GM19372 (cell line): ENCODE measurements around the gene ALOX5.

Experiments used
- ATAC-seq: cut with Tn5 transposase; IDR thresholded peaks from one replicate; pipeline ENCODE4 v1.9.1; 2021; ENCODE audit warnings: mild to moderate bottlenecking, low read depth, moderate library complexity; ENCODE audit not compliant: unreplicated experiment

The ALOX5 gene

DNA sequence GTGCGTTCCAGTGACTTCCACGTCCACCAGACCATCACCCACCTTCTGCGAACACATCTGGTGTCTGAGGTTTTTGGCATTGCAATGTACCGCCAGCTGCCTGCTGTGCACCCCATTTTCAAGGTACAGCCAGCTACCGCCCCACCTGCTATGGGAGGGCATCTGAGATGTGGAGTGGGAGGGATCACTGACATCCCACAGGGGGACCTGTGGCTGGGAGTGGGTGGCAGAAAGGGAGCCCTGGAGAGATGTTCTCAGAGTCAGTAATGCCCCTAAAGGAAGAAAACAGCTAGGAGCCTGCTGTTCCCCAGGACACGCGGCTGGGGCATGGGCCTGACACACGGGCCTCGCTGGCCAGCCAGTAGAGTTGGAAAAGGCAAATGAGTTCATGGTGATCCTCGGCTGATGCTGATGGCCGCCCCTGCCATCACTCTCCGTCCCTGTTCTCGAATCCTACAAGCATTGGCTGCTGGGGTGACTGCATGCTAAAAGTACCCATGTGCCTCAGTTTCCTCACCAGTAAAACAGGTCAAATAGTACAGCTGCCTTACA lies 66.6 kb downstream of the ALOX5 start:
- no peak for ATAC-seq

DNA sequence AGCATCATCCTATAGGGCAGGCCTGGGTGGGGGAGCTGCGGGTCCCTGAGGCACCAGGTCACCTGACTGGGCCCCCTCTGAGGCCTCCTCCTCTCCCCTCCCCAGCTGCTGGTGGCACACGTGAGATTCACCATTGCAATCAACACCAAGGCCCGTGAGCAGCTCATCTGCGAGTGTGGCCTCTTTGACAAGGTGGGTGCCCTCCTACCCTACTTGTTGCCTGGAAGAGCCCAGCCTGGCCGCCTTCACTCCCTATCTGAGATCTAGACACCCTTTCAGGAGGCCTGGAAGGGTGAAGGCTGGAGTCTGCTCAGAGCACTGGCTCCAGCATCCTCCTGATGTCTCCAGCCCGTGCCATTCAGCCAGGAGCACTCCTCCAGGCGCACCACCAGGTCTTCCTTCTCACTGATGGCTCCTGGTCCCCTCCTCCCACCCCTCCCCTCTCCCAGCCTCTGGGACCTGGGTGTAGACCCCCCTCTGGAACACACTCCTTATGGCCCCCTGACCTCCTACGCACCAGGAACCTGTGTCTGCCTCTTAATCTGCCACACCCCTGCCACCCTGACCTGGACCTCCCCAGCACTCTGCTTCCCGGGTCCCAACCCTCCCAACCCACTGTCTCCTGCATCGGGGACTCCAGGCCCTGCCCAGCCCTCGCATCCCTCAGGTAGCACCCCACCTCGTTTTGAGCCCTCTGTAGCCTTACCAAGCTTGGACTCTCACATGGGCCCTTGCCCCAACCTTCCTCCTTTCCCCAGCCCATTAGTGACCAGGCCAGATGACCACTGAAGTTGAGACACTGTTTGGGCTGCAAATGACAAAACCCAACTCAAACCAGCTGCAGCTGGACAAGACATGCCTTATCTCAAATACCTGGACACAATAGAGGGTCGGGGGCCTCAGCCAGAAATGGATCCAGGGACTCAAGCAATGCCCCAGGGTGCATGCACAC lies 67.5 kb downstream of the ALOX5 start:
- no peak for ATAC-seq

DNA sequence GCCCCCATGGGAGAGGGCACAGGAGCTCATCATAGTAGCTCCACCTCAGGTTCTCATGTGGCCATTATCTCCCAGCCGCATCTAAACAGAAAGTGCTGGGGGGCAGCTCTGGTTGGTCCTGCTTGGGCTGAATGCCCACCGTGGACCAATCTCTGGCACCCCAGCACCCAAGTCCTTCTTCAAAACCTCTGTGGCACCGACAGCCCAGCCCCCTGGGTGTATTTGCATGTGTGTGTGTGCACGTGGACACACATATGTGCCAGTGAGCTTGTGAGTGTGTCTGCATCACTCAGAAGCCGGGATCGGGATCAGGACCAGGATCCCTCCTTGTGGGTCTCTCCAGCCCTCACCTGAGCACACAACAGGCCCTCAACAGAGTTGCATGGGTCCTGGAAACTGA lies 68.2 kb downstream of the ALOX5 start:
- ATAC-seq = no peak

DNA sequence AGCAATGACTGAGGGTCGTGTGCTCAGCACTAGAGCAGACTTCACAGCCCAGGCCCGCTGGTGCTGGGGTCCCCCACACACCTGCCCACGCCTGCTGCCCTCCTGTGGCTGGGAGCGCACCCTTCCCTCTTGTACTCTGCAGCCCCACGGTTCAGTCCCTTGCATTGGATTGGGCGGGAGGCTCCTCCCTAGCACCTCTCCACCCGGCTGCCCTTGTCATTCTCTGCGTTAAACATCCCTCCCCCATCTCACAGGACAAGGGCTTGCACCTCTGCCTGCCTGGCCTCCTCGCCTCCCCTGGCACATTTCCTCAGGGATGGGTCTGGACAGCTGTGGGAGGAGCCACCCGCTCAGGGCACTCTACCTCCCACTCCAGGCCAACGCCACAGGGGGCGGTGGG lies 68.6 kb downstream of the ALOX5 start:
- ATAC-seq = no peak

DNA sequence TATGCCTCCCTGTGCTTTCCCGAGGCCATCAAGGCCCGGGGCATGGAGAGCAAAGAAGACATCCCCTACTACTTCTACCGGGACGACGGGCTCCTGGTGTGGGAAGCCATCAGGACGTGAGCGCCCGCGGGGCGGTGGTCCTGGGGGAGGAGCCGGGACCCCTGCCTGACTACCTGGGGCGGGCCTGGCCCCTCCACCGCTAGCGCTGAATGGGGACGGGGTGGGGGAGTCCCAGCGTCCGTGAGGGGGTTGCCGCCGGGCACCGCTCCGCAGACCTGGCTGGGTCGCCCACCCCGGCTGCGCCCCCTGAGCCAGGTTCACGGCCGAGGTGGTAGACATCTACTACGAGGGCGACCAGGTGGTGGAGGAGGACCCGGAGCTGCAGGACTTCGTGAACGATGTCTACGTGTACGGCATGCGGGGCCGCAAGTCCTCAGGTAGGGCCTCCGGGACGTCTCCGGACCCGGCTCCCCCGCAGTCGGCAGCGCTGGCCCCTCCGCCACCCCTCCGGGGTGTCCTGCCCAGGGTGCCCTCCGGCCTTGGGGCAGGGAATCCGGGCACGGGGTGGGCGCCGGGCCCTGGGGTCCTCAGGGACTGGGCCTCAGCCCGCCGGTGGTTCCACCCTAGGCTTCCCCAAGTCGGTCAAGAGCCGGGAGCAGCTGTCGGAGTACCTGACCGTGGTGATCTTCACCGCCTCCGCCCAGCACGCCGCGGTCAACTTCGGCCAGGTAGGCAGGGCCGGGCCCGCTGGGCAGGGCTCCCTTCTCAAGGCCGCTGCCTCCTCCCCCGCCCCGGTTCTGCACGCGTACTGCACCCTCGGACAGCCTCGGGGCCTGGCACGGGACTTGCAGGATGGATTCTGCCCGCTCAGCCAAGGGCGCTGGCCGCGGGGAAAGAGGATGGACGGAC lies 69.3 kb downstream of the ALOX5 start:
- ATAC-seq = no peak

DNA sequence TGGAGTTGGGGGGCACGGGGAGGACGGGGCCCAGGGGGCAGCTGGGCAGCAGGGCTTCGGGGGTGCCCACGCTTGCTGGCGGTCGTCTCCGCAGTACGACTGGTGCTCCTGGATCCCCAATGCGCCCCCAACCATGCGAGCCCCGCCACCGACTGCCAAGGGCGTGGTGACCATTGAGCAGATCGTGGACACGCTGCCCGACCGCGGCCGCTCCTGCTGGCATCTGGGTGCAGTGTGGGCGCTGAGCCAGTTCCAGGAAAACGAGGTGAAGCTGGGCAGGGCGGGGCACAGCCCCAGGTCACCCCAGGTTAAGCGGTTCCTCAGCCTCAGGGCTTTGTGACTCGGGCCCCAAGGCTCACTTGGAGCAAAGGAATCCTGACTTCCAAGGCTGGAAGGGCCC lies 70.0 kb downstream of the ALOX5 start:
- ATAC-seq = no peak

DNA sequence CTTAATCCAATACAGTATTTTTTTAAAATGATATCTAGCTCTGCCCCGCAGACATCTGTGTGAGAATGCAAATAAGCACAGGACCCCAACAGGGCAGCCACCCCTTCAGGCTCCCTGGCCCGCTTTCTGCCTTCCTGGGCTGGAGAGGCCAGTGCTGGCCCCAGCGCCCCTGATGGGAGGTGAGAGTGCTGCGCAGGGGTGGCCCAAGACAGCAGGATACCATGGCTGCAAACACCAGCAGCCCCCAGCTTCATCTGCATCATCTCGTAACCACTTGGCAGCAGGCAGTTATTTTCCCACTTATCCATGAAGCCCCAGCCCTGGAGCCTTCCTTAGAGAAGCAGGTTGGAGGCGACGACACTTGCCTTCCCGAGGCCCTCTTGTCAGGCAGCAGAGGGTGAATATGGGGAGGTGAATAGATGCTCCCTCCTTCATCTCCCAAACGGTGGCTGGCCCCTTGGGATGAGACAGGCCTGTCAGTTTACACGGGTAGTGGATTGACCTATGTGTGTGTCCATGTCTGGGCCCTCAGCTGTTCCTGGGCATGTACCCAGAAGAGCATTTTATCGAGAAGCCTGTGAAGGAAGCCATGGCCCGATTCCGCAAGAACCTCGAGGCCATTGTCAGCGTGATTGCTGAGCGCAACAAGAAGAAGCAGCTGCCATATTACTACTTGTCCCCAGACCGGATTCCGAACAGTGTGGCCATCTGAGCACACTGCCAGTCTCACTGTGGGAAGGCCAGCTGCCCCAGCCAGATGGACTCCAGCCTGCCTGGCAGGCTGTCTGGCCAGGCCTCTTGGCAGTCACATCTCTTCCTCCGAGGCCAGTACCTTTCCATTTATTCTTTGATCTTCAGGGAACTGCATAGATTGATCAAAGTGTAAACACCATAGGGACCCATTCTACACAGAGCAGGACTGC lies 71.2 kb downstream of the ALOX5 start:
- ATAC-seq = no peak

DNA sequence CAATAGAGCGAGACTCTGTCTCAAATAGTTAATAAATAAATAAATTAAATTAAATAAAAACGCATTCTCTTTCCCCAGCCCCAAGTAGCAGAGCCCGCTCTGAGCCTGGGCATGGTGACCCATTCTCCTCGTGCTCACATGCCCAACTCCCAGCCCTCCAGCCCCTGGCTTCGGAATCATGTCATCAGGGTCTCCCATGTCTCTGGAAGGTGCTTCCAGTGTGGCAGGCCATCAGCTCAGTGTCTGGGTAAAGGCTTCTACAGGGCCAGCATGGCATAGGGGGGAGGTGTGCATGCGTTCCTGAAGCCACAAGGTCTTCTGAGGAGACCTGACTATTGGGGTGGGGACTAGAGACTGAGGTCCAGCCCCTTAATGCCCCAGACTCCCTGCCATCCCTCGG lies 72.8 kb downstream of the ALOX5 start:
- ATAC-seq = no peak

DNA sequence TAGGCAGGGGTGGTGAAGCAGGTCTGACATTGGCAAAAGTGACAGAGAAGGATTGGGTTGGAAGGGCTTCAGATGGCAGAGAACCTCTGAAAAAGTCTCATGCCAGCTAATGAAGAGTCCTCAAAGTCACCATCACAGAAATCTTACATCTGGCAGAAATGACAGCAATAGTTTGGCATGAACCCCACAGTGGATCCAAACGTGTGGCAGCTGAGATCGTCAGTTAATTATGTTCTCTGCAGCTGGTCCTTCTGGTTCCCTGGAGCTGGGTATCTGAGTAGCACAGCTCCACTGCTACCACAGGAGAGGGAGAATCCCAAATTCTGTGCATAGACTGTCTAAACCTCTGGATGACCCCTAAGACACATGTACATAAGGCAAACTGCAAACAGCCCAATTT lies 73.4 kb downstream of the ALOX5 start:
- no peak for ATAC-seq

DNA sequence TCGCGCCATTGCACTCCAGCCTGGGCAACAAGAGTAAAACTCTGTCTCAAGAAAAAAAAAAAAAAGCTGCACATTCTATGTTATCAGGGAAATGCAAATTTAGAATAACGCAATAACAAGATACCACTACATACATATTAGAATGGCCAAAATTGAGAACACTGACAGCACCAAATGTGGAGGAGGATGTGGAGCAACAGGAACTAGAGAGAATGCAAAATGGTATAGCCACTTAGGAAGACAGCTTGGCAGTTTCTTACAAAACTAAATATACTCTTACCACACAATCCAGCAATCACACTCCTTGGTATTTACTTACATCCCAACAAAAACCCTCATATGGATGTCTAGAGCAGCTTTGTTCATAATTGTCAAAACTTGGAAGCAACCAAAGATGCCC lies 76.8 kb downstream of the ALOX5 start:
- ATAC-seq = no peak

DNA sequence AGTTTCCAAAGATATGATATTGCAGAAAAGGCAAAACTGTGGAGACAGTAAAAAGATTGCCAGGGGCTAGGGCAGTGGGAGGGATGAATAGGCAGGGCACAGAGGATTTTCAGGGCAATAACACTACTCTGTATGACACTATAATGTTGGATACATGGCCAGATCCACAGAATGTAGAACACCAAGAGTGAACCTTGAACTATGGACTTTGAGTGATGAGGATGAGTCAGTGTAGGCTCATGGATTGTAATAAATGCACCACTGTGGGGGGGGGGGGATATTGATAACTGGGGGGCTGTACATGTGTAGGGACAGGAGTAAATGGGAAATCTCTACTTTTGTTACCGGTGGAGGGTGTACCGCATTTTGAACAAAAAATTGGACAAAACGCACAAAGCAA lies 77.4 kb downstream of the ALOX5 start:
- ATAC-seq = no peak

DNA sequence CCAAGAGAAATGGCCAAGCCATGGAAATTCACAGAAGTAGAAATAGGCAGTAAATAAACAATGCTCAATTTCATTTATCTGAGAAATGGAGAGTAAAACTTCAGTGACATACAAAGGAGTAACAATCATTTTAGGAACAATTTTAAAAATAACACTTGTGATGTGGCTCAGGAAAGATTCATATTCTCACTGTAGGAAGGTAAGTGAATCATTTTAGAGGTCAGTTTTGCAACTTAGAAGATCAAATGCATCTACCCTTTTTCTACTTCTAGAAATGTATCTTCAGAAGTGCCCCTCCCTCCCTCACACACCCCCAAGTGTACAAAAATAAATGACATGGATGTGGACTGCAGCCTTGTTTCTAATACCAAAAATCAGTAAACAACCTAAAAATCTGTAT lies 78.3 kb downstream of the ALOX5 start:
- no peak for ATAC-seq

DNA sequence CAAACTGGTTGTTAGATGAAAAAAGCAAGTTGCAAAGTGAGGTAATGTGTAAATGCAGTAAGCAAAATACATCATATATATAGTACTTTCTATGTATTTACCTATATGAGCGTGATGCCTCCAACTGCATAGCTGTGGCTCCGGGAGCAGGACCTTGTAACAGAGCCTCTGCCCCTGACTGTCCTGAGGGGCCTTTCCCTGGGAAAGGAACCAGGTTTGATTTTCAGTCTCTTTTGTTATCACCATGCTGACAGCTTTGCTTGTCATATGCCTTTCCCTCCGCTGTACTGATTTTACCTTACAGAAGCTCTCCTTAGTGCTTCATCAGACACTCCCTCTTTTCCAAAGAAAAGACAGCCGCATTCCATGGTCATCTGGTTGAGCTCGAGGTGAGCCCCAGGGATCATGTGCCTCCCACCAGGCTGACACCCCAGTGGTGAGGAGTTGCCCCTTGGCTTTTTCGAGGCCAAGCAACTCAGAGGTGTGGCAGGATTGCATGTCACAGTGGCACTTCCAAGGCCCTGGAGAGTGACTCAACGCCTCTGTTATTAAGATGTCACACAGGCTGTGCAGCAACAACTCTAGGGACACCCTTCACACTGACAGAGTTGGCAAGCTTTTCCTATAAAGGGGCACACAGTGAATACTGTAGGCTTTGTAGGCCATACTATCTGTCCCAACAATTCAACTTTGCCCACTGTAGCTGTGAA lies 78.9 kb downstream of the ALOX5 start:
- ATAC-seq = no peak

DNA sequence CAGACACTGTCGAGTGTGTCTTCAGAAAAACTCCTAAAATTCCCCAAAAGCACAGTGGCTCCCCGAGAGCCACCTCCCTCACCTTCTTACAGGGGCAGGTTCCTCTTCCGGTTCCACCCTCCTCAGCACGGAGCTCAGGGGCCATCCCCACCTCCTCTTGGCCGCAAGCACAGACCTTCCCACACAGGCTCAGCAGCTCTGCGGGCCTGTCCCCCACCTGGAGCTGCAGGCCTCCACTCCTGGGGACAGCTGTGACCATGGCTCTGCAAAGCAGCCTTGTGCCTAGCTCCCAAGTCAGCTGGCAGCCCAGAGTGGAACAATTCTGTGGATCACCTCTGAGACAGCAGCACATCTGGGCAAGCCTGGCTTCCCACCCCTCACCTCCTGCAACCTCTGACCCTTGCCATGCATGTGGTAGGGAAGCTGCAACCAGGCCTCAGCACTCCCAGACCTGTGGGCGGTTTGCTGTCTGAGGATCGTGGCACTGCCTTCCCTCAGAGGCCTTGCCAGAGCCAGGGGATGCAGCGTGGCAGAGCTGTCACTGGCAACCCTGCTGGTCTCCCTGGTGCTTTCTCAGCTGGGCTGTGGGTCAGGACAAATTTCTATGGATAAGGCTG lies 79.7 kb downstream of the ALOX5 start:
- no peak for ATAC-seq

DNA sequence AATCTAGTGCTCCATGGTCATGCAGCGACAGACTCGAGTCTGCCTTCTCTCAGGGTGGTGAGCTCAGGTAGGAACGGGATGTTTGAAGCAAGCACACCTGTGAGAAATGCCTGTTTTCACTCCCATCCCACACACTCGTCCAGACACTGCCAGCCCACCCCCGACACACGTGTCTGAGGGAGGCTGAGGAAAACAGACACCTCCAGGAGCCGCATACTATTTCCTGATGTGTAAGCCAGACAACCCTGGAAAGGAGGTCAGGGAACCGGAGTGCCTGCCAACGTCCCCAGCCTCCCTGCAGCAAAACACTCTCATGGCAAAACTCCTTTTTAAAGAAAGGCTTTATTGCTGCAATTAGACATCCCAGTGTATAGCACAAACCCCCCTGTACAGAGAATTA lies 80.2 kb downstream of the ALOX5 start:
- no peak for ATAC-seq

DNA sequence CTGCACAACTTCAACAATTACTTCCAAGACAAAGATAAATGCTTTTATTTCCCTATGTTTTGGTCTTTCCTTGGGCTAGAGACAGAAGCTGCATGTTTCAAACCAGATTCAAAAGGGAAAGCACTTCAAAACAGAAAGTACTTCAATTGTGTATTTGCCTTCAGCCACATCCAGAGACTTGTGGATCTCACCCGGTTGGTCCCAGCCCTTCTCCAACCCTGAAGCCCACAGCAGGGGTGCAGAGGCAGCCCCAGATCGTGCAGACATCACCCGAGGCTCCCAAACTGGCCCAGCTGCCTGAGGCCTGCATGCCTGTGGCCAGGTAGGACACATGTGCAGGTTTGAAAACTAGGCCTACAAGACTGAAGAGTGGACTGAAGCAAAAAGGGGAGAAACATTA lies 80.8 kb downstream of the ALOX5 start:
- no peak for ATAC-seq

DNA sequence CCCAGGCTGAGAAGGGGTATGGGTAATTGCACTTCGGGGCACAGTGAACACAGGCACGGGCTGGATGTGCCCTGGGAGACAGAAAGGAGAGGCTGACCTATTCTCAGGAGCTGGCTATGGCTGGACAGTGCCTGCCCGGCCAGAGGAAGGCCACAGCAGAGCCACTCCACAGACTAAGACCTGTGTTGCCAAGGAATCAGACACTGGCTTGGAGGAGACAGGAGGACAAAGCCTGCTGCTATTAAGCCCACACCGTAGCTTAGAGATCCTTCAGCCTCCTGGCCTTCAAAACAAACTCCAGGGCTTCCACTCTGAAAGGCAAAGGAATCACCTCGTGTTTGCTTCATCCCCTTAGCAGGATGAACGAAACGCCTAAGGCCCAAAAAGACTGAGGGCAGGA lies 82.2 kb downstream of the ALOX5 start:
- ATAC-seq = no peak

DNA sequence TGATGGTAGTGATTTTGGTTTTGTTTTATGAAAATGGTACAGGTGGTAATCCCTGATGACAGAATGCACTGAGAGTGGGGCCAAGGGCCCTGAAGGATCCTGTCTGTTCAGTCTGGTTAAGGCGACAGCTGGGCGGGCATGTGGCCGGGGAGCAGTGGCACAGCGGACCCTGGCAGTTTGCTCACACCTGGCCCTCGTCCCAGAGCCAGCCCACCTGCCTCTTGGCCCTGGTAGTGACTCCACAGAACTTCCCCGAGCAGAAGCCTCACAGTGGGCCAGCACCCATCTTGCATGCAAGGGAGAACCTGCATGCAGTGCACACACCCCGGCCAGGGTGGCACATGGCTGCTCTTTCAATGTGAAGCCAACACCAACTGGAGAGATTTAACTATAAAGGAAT lies 82.8 kb downstream of the ALOX5 start:
- no peak for ATAC-seq

DNA sequence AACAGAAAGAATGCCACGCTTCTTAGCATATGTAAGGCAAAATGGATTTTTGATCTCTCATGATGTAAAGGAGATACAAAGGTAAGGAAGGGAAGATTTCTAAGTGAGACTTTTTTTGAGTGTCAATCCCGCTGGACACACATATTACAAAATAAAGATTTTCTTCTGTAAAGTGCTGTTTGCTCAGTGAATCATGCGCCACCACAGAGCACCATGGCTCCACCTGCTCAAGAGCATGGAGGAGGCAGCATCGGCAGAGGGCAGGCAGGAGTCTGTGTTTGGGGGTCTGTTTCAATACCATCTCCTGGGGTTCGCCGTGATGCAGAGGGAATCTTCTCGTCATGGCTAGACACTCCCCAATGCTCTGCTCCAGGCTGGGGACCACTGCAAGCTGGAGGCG lies 83.5 kb downstream of the ALOX5 start:
- ATAC-seq = no peak
